ENCODE measurements around the gene SART3. TPM values are rescaled to one million over a fixed set of nuclear protein-coding genes. Genes with fewer than 3 reads are reported as not detected.
"Not testable (repeated sequence)": the region's sequence is repeated elsewhere in the genome, so short reads cannot be mapped to it uniquely, and the experiment has no call there.

SART3 gene
- total RNA-seq, 3 donors from 2014 or later (not counting 1 experiment from before 2014, with no cell fraction given) = 76.5 to 107 (median 78.3) TPM

DNA sequence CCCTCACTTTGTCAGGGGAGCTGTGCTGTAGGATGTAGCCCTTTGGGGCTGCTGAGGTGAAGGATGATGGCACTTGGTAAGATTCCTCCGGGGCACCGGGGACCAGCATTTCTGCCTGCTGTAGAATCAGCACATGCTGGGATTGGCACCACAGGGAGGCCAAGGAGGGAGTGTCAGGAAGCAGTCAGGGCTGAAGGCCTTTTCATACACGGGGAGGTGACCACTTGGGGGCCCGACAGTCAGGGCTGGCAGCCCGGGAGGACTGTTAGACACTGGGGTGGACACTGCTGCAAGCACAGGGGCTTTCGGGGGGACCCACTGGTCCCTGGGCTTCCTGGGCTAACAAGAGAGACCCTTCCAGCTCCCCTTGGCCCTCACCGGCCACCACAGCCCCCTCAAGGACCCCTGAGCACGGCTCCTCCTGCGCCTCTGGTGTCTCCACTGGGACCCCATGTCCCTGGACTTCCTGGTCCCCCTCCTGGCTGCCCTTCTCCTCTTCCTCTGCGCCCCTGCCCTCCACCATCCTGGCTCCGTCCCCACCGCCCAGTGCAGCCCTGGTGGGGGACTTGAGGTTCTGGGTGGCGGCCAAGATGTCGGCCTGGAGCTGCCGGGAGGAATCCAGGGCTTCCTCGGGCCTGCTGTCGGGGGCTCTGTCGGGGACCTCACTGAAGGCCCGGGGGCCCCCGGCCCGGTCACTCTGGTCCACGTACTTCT, 30.5 kb upstream of the SART3 start:
- DNase-seq (no peak), ATAC-seq (no peak)
- intact Hi-C loops (cut with micrococcal nuclease) = no loop called here
- Histone ChIP-seq H3K4me3 (ENCODE audit: low read length) (no peak overlapping the region), H3K36me3 (ENCODE audit: control insufficient read depth, insufficient read depth, low read length) (no peaks in the 10 kb centered on the region), H3K27me3 (ENCODE audit: control insufficient read depth, insufficient read depth, low read length) (no peaks in the 10 kb centered on the region), H3K4me1 (ENCODE audit: control insufficient read depth, insufficient read depth, low read length) (no peaks in the 10 kb centered on the region), H3K27ac (ENCODE audit: low read length) (no peak overlapping the region), H3K9me3 (ENCODE audit: control insufficient read depth, insufficient read depth, low read length) (no peaks in the 10 kb centered on the region)
- TF ChIP-seq, protein P1, sequence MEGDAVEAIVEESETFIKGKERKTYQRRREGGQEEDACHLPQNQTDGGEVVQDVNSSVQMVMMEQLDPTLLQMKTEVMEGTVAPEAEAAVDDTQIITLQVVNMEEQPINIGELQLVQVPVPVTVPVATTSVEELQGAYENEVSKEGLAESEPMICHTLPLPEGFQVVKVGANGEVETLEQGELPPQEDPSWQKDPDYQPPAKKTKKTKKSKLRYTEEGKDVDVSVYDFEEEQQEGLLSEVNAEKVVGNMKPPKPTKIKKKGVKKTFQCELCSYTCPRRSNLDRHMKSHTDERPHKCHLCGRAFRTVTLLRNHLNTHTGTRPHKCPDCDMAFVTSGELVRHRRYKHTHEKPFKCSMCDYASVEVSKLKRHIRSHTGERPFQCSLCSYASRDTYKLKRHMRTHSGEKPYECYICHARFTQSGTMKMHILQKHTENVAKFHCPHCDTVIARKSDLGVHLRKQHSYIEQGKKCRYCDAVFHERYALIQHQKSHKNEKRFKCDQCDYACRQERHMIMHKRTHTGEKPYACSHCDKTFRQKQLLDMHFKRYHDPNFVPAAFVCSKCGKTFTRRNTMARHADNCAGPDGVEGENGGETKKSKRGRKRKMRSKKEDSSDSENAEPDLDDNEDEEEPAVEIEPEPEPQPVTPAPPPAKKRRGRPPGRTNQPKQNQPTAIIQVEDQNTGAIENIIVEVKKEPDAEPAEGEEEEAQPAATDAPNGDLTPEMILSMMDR (IDR thresholded peaks at IDR 0.05) = no peak
- 94% methylated on average over 22 of the region's 22 CpGs for WGBS (ENCODE audit: insufficient coverage)
- no peaks in the 10 kb centered on the region for H3K9me3 Mint-ChIP-seq
- H3K4me3 Mint-ChIP-seq = no peak overlapping the region
- H3K36me3 Mint-ChIP-seq = no peaks in the 10 kb centered on the region
- no peaks in the 10 kb centered on the region for H3K27me3 Mint-ChIP-seq (ENCODE audit: low read depth in 2 of 2)
- H3K27ac Mint-ChIP-seq = no peak overlapping the region
- no peaks in the 10 kb centered on the region for H3K4me1 Mint-ChIP-seq

- H3K27ac Mint-ChIP-seq; H3K27ac ChIP-seq (ENCODE audit: low read length); H3K9me3 Mint-ChIP-seq; H3K9me3 ChIP-seq (ENCODE audit: control insufficient read depth, insufficient read depth, low read length); DNase-seq; H3K27me3 ChIP-seq (ENCODE audit: control insufficient read depth, insufficient read depth, low read length); H3K4me1 ChIP-seq (ENCODE audit: control insufficient read depth, insufficient read depth, low read length); ATAC-seq; H3K27me3 Mint-ChIP-seq (ENCODE audit: low read depth in 2 of 2); H3K4me3 Mint-ChIP-seq; intact Hi-C loops (cut with micrococcal nuclease); H3K36me3 Mint-ChIP-seq; H3K36me3 ChIP-seq (ENCODE audit: control insufficient read depth, insufficient read depth, low read length); H3K4me1 Mint-ChIP-seq; H3K4me3 ChIP-seq (ENCODE audit: low read length): not testable (repeated sequence)
- WGBS (ENCODE audit: insufficient coverage) = 95% methylated on average over 9 of the region's 9 CpGs
Observed at GRCh38 chr12:108590463-108590862, 29.5 kb upstream of the SART3 start.

- WGBS (ENCODE audit: insufficient coverage) = 82% methylated on average over 7 of the region's 7 CpGs
- Histone ChIP-seq H3K27ac (ENCODE audit: low read length) (no peak overlapping the region), H3K4me3 (ENCODE audit: low read length) (no peak overlapping the region), H3K9me3 (ENCODE audit: control insufficient read depth, insufficient read depth, low read length) (no peaks in the 10 kb centered on the region), H3K36me3 (ENCODE audit: control insufficient read depth, insufficient read depth, low read length) (no peaks in the 10 kb centered on the region), H3K4me1 (ENCODE audit: control insufficient read depth, insufficient read depth, low read length) (no peaks in the 10 kb centered on the region), H3K27me3 (ENCODE audit: control insufficient read depth, insufficient read depth, low read length) (no peaks in the 10 kb centered on the region)
- H3K27me3 Mint-ChIP-seq (ENCODE audit: low read depth in 2 of 2) = peaks cover 0 to 1% of the 10 kb centered on the region in 2 donors
- TF ChIP-seq, protein P1 (IDR thresholded peaks at IDR 0.05) = no peak
- ATAC-seq (no peak), DNase-seq (no peak)
- no peaks in the 10 kb centered on the region for H3K36me3 Mint-ChIP-seq
- H3K9me3 Mint-ChIP-seq = no peaks in the 10 kb centered on the region
- intact Hi-C loops (cut with micrococcal nuclease) = no loop called here
- no peak overlapping the region for H3K4me3 Mint-ChIP-seq
- H3K4me1 Mint-ChIP-seq = no peaks in the 10 kb centered on the region
- H3K27ac Mint-ChIP-seq = no peak overlapping the region
Observed at GRCh38 chr12:108589840-108590229, 28.9 kb upstream of the SART3 start.

DNA sequence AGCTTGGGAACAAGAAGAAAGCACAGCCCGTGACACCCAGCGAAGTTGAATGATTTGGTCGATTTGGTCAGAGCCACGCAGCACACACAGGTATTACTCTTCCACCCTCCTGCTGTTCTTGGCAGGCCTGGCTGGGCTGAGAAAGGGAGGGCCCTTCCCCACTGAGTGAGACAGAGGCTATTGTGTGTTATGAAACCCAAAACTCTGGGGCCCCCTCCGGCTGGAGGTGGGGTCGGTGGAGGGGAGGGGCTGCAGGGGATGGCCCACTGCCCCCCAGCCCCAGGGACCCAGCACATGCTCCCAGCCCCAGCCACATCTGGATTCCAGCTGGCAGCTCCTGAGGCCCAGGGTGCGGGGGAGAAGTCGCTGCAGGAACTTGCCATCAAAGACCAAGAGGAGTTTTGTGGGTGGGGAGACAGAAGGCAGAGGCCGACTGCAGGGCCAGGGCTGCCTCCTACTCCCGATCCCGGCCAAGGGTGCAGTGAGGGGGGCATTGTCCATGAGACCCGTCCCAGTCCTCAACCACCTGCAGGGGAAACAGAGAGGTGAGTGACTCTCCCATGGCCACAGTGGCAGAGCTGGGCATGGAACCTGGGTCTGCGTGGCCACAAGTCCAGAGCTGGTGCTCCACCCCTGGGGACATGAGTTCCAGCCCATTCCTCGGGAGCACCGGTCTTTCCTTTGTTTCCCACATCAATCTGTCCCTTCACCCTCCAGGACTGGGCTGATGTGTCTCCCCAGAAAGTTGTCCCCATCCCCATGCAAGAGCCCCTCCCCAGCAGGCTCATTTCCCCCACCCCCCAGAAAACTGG, 28.3 kb upstream of the SART3 start:
- TF ChIP-seq, protein P1 (IDR thresholded peaks at IDR 0.05) = no peak
- H3K27me3 ChIP-seq (ENCODE audit: control insufficient read depth, insufficient read depth, low read length) = no peaks in the 10 kb centered on the region
- H3K27ac ChIP-seq (ENCODE audit: low read length) = no peak overlapping the region
- no peak for ATAC-seq
- H3K36me3 ChIP-seq (ENCODE audit: control insufficient read depth, insufficient read depth, low read length) = no peaks in the 10 kb centered on the region
- Mint-ChIP-seq H3K4me1 (no peaks in the 10 kb centered on the region), H3K4me3 (no peak overlapping the region), H3K9me3 (no peaks in the 10 kb centered on the region), H3K36me3 (no peaks in the 10 kb centered on the region), H3K27me3 (ENCODE audit: low read depth in 2 of 2) (peaks cover 0 to 4% of the 10 kb centered on the region in 2 donors), H3K27ac (no peak overlapping the region)
- 72% methylated on average over 15 of the region's 15 CpGs for WGBS (ENCODE audit: insufficient coverage)
- intact Hi-C loops (cut with micrococcal nuclease) = no loop called here
- no peaks in the 10 kb centered on the region for H3K9me3 ChIP-seq (ENCODE audit: control insufficient read depth, insufficient read depth, low read length)
- H3K4me3 ChIP-seq (ENCODE audit: low read length) = no peak overlapping the region
- DNase-seq = no peak
- no peaks in the 10 kb centered on the region for H3K4me1 ChIP-seq (ENCODE audit: control insufficient read depth, insufficient read depth, low read length)
